IMR-90 (cell line): Measurements from ENCODE around the gene FBXO4. TPM values are rescaled to one million over a fixed set of nuclear protein-coding genes. Genes with fewer than 3 reads are reported as not detected.

Source experiments
- ATAC-seq: fragments of 200-7000 bp; cut with Tn5 transposase; 2 replicates; pipeline ENCODE4 v1.9.1; 2020; ENCODE audit warnings: low read depth, mild to moderate bottlenecking, moderate library complexity
- BruUV-seq: library from RNA; stranded (reverse); fragments of 400-500 nt; replicated peaks from 2 replicates; lab custom pipeline; 2021; lab: Mats Ljungman, UMichigan
- CTCF ChIA-PET: fragments of 300-600 bp; formaldehyde crosslinking; extraction: SDS; loops from one replicate; lab custom pipeline; 2021; ENCODE audit warnings: antibody characterized with exemption; lab: Yijun Ruan, JAX
- POLR2A ChIA-PET: fragments of 300-600 bp; sonication (Branson Sonifier 250); formaldehyde crosslinking; loops from one replicate; lab custom pipeline; 2022; ENCODE audit warnings: antibody characterized with exemption; ENCODE audit not compliant: unreplicated experiment; lab: Charles Lee
- DNase-seq: peaks from one replicate; pipeline ENCODE4 v3.0.0; 2013
- H2AFZ ChIP-seq: replicated peaks from 2 replicates; pipeline ENCODE3; 2013; ENCODE audit warnings: low read length, mild to moderate bottlenecking; ENCODE audit not compliant: poor library complexity
- H2AK5ac ChIP-seq: 2 replicates; pipeline ENCODE4 v1.6.1; 2013; ENCODE audit warnings: low read depth, low read length, inconsistent platforms
- H2AK9ac ChIP-seq: replicated peaks from 2 replicates; pipeline ENCODE3; 2013; ENCODE audit warnings: mild to moderate bottlenecking, low read depth, low read length, moderate library complexity; ENCODE audit not compliant: poor library complexity
- H2BK120ac ChIP-seq: 2 replicates; pipeline ENCODE4 v1.6.1; 2013; ENCODE audit warnings: low read depth, low read length, inconsistent platforms
- H2BK15ac ChIP-seq: 3 replicates; pipeline ENCODE4 v1.6.1; 2013; ENCODE audit warnings: low read depth, low read length, inconsistent platforms
- H2BK20ac ChIP-seq: 2 replicates; pipeline ENCODE4 v1.6.1; 2013; ENCODE audit warnings: low read depth, mild to moderate bottlenecking, inconsistent platforms, low read length, moderate library complexity
- H2BK5ac ChIP-seq: 2 replicates; pipeline ENCODE4 v1.6.1; 2013; ENCODE audit warnings: mild to moderate bottlenecking, low read depth, low read length, inconsistent platforms; ENCODE audit not compliant: poor library complexity, severe bottlenecking
- H3K14ac ChIP-seq: replicated peaks from 2 replicates; pipeline ENCODE4 v1.6.1; 2013; ENCODE audit warnings: low read depth, low read length, inconsistent platforms
- H3K18ac ChIP-seq: 2 replicates; pipeline ENCODE4 v1.6.1; 2013; ENCODE audit warnings: low read depth, low read length, control low read depth
- H3K23ac ChIP-seq: 2 replicates; pipeline ENCODE4 v1.6.1; 2013; ENCODE audit warnings: low read depth, low read length, inconsistent platforms
- H3K27ac ChIP-seq: 2 replicates; pipeline ENCODE4 v1.5.1; 2013; ENCODE audit warnings: mild to moderate bottlenecking, control low read depth, low read length; ENCODE audit not compliant: insufficient read depth
- H3K27me3 ChIP-seq: 2 replicates; pipeline ENCODE4 v1.6.1; 2013; ENCODE audit warnings: low read length; ENCODE audit not compliant: control insufficient read depth, insufficient read depth
- H3K36me3 ChIP-seq: 2 replicates; pipeline ENCODE4 v1.6.1; 2013; ENCODE audit warnings: low read length, mixed read lengths; ENCODE audit not compliant: control insufficient read depth, insufficient read depth
- H3K4ac ChIP-seq: 2 replicates; pipeline ENCODE4 v1.6.1; 2013; ENCODE audit warnings: low read depth, low read length, inconsistent platforms
- H3K4me1 ChIP-seq: 2 replicates; pipeline ENCODE4 v1.6.1; 2013; ENCODE audit warnings: low read length, mixed read lengths; ENCODE audit not compliant: control insufficient read depth, insufficient read depth
- H3K4me2 ChIP-seq: 2 replicates; pipeline ENCODE4 v1.6.1; 2013; ENCODE audit warnings: low read depth, mild to moderate bottlenecking, control low read depth, low read length, moderate library complexity
- H3K4me3 ChIP-seq: 2 replicates; pipeline ENCODE4 v1.5.1; 2013; ENCODE audit warnings: low read depth, mild to moderate bottlenecking, control low read depth, low read length, moderate library complexity; ENCODE audit not compliant: insufficient read depth
- H3K56ac ChIP-seq: 2 replicates; pipeline ENCODE4 v1.6.1; 2013; ENCODE audit warnings: low read length, inconsistent platforms; ENCODE audit not compliant: insufficient read depth; ENCODE audit errors: extremely low read depth
- H3K79me1 ChIP-seq, 2 experiments: 2 replicates each; pipeline ENCODE4 v1.6.1; 2013; ENCODE audit warnings: low read length in 2 of 2, inconsistent platforms in 1 of 2, low read depth in 1 of 2
- H3K9ac ChIP-seq: 2 replicates; pipeline ENCODE4 v1.6.1; 2013; ENCODE audit warnings: low read depth, low read length, control low read depth
- H3K9me1 ChIP-seq: 2 replicates; pipeline ENCODE4 v1.6.1; 2013; ENCODE audit warnings: low read length, inconsistent platforms; ENCODE audit not compliant: insufficient read depth
- H3K9me3 ChIP-seq: 2 replicates; pipeline ENCODE4 v1.6.1; 2013; ENCODE audit warnings: low read length; ENCODE audit not compliant: control insufficient read depth, insufficient read depth
- H4K20me1 ChIP-seq: 2 replicates; pipeline ENCODE4 v1.6.1; 2013; ENCODE audit warnings: low read length, inconsistent platforms; ENCODE audit not compliant: insufficient read depth
- H4K5ac ChIP-seq: 2 replicates; pipeline ENCODE4 v1.6.1; 2013; ENCODE audit warnings: mild to moderate bottlenecking, low read depth, low read length, control low read depth
- H4K8ac ChIP-seq, 2 experiments: 2 replicates each; pipeline ENCODE4 v1.6.1; 2013; ENCODE audit warnings: low read depth in 2 of 2, low read length in 2 of 2, control low read depth in 1 of 2, inconsistent platforms in 1 of 2
- H4K91ac ChIP-seq: 2 replicates; pipeline ENCODE4 v1.6.1; 2013; ENCODE audit warnings: low read depth, low read length, inconsistent platforms; ENCODE audit not compliant: insufficient read depth
- CTCF ChIP-seq: conservative IDR thresholded peaks from 2 replicates; pipeline ENCODE4 v1.5.1; 2012; ENCODE audit warnings: mild to moderate bottlenecking, low read depth, low read length, improper control_type of control experiment
- MAZ ChIP-seq: IDR thresholded peaks from 2 replicates; pipeline ENCODE4 v1.6.1; 2012; ENCODE audit warnings: low read depth, mild to moderate bottlenecking, low read length, improper control_type of control experiment, moderate library complexity, borderline replicate concordance
- RCOR1 ChIP-seq: IDR thresholded peaks from 2 replicates; pipeline ENCODE4 v1.6.1; 2012; ENCODE audit warnings: mild to moderate bottlenecking, low read length, improper control_type of control experiment; ENCODE audit not compliant: insufficient replicate concordance
- SMC3 ChIP-seq: fragments of 150-350 bp; IDR thresholded peaks from 2 replicates; pipeline ENCODE4 v1.6.1; 2016; ENCODE audit warnings: low read depth, mild to moderate bottlenecking, antibody characterized with exemption, low read length, moderate library complexity
- WGBS, 2 experiments: methylation state at CpG; one replicate each; pipeline versions ENCODE4 v1.1.5 to v1.1.7; 2013; ENCODE audit warnings: missing lambda C conversion rate in 2 of 2; ENCODE audit not compliant: insufficient read length in 1 of 2; ENCODE audit errors: extremely low coverage in 2 of 2; 5-methylcytosine and 5-hydroxymethylcytosine counted together
- dilution Hi-C: fragments of 300-500 bp; cut with HindIII; formaldehyde crosslinking; loops from one replicate; pipeline ENCODE4 v1.14.3; 2018; ENCODE audit warnings: low sequenced_read_pairs; ENCODE audit not compliant: unreplicated experiment
- in situ Hi-C: fragments of 300-500 bp; cut with MboI; formaldehyde crosslinking; loops from 3 replicates; pipeline ENCODE4 v1.14.3; 2019; ENCODE audit warnings: low sequenced_read_pairs, inconsistent platforms, mixed read lengths
- intact Hi-C: fragments of 100-400 bp; cut with micrococcal nuclease; formaldehyde crosslinking; loops from 2 replicates; pipeline ENCODE4 v1.10.0; 2022
- polyA plus RNA-seq, 3 experiments: library from polyadenylated mRNA; depleted of rRNA; stranded (reverse); fragments of >200 nt; gene quantifications; 2 replicates each; pipeline ENCODE4 v1.2.3, GENCODE V29; 2012; ENCODE audit warnings: low replicate concordance in 1 of 3
- total RNA-seq: library from RNA; depleted of rRNA; stranded (reverse); fragments of >200 nt; gene quantifications from 2 replicates; pipeline ENCODE4 v1.2.3, GENCODE V29; 2012

Gene FBXO4
- total and polyA plus RNA-seq, 2 of the 4 experiments (the other 2 are of a cell fraction): 3.5 to 4.1 TPM

- no peak overlapping the region for H2AK9ac ChIP-seq
- dilution Hi-C loops: no loop called here
- no TSS peak for BruUV-seq
- H2BK20ac ChIP-seq: no peak overlapping the region
- peaks cover 2% of the 10 kb centered on the region for H3K27me3 ChIP-seq
- H3K79me1 ChIP-seq: no peaks in the 10 kb centered on the region
- ATAC-seq: no peak
- no peaks in the 10 kb centered on the region for H3K36me3 ChIP-seq
- no peak overlapping the region for H3K56ac ChIP-seq
- no peaks in the 10 kb centered on the region for H4K20me1 ChIP-seq
- no peaks in the 10 kb centered on the region for H3K9me3 ChIP-seq
- 58% methylated on average over 2 of the region's 5 CpGs; no CpG with 5 or more reads in 1 of the 2 experiments for WGBS, 2 experiments
- in situ Hi-C loops: no loop called here
- no peak overlapping the region for H3K14ac ChIP-seq
- no peak overlapping the region for H3K4ac ChIP-seq
- H3K27ac ChIP-seq: no peak overlapping the region
- no peak overlapping the region for H4K5ac ChIP-seq
- H3K9ac ChIP-seq: no peak overlapping the region
- H3K23ac ChIP-seq: no peak overlapping the region
- no peak overlapping the region for H2BK5ac ChIP-seq
- TF ChIP-seq RCOR1 (no peak), MAZ (no peak), CTCF (no peak), SMC3 (no peak)
- no peak overlapping the region for H4K91ac ChIP-seq
- no peaks in the 10 kb centered on the region for H3K9me1 ChIP-seq
- no peak overlapping the region for H2AFZ ChIP-seq
- no peak overlapping the region for H2BK120ac ChIP-seq
- H4K8ac ChIP-seq: no peak overlapping the region
- intact Hi-C loops: no loop called here
- no peak overlapping the region for H2BK15ac ChIP-seq
- no peaks in the 10 kb centered on the region for H3K4me1 ChIP-seq
- ChIA-PET POLR2A (no interaction called here), CTCF (no interaction called here)
- no peak overlapping the region for H3K18ac ChIP-seq
- no peak overlapping the region for H3K4me2 ChIP-seq
- no peak overlapping the region for H3K4me3 ChIP-seq
- no peak for DNase-seq
- no peak overlapping the region for H2AK5ac ChIP-seq
Measured at GRCh38 chr5:41882765-41883164, 42.3 kb upstream of the FBXO4 start.
